Vagina (tissue), 2 donors: ENCODE results near the gene PRPF6. TPM values are rescaled to one million over a fixed set of nuclear protein-coding genes. Genes with fewer than 3 reads are reported as not detected.

Experiments used
- DNase-seq, 2 donors: peaks; one replicate each; pipeline ENCODE4 v3.0.0-alpha.2; 2017; ENCODE audit errors: extremely low spot score in 2 of 2
- H3K27ac ChIP-seq: fragments of 200-600 bp; sonication (generic); one replicate; pipeline ENCODE4 v1.5.1; 2019
- H3K27me3 ChIP-seq: fragments of 200-600 bp; sonication (generic); one replicate; pipeline ENCODE4 v1.5.1; 2019
- H3K36me3 ChIP-seq, 2 donors: fragments of 200-600 bp; sonication (generic); one replicate each; pipeline ENCODE4 v1.5.1; 2017 to 2019
- H3K4me1 ChIP-seq: fragments of 200-600 bp; sonication (generic); one replicate; pipeline ENCODE4 v1.5.1; 2019
- H3K4me3 ChIP-seq, 2 donors: fragments of 200-600 bp; sonication (generic); 1 replicate in 1 of 2; 2 replicates in 1 of 2; pipeline ENCODE4 v1.5.1; 2016 to 2019
- H3K9me3 ChIP-seq: fragments of 200-600 bp; sonication (generic); one replicate; pipeline ENCODE4 v1.5.1; 2019
- POLR2A ChIP-seq, 2 donors: fragments of 450-650 bp; IDR thresholded peaks; one replicate each; pipeline ENCODE4 v1.6.1; 2017; ENCODE audit warnings: antibody characterized with exemption in 2 of 2, mild to moderate bottlenecking in 2 of 2, moderate library complexity in 2 of 2
- POLR2AphosphoS5 ChIP-seq, 2 donors: sonication (generic); formaldehyde crosslinking; IDR thresholded peaks; one replicate each; pipeline ENCODE4 v1.9.0; 2017; ENCODE audit warnings: antibody characterized with exemption in 2 of 2, mild to moderate bottlenecking in 2 of 2, low read depth in 1 of 2; ENCODE audit not compliant: insufficient read depth in 1 of 2
- intact Hi-C: fragments of 100-400 bp; cut with DNase I; formaldehyde crosslinking; loops from one replicate; pipeline ENCODE4 v1.15.1; 2023
- total RNA-seq: library from RNA; depleted of rRNA; stranded (reverse); fragments of >200 nt; gene quantifications from one replicate; pipeline ENCODE4 v1.2.3, GENCODE V29; 2016
- TF ChIP-seq, protein P1 (sequence below), 3 experiments: fragments of 450-650 bp in 2 of 3; fragments of 200-600 bp in 1 of 3; sonication (generic) in 1 of 3; IDR thresholded peaks; one replicate each; pipeline ENCODE4 v1.5.1; 2017 to 2019; ENCODE audit warnings: antibody characterized with exemption in 3 of 3, mild to moderate bottlenecking in 2 of 3, moderate library complexity in 2 of 3

Gene PRPF6
- total RNA-seq, 1 donor from 2014 or later, result 50.6 TPM

- TF ChIP-seq, protein P1, sequence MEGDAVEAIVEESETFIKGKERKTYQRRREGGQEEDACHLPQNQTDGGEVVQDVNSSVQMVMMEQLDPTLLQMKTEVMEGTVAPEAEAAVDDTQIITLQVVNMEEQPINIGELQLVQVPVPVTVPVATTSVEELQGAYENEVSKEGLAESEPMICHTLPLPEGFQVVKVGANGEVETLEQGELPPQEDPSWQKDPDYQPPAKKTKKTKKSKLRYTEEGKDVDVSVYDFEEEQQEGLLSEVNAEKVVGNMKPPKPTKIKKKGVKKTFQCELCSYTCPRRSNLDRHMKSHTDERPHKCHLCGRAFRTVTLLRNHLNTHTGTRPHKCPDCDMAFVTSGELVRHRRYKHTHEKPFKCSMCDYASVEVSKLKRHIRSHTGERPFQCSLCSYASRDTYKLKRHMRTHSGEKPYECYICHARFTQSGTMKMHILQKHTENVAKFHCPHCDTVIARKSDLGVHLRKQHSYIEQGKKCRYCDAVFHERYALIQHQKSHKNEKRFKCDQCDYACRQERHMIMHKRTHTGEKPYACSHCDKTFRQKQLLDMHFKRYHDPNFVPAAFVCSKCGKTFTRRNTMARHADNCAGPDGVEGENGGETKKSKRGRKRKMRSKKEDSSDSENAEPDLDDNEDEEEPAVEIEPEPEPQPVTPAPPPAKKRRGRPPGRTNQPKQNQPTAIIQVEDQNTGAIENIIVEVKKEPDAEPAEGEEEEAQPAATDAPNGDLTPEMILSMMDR (IDR thresholded peaks at IDR 0.05), result peak in 1 of 3 experiments; percentile 29
- TF ChIP-seq POLR2AphosphoS5 (IDR thresholded peaks at IDR 0.05; ENCODE audit: insufficient read depth in 1 of 2, low read depth in 1 of 2), result no peak
- intact Hi-C loops, result no loop called here
- peaks cover 0 to 12% of the 10 kb centered on the region in 2 donors for H3K36me3 ChIP-seq
- no peak overlapping the region for H3K4me3 ChIP-seq
- no peaks in the 10 kb centered on the region for H3K27me3 ChIP-seq
- H3K27ac ChIP-seq, result no peak overlapping the region
- H3K4me1 ChIP-seq, result peaks cover 14% of the 10 kb centered on the region
- no peaks in the 10 kb centered on the region for H3K9me3 ChIP-seq
- DNase-seq, result no peak
Observed at GRCh38 chr20:64069614-64070243, 88.8 kb downstream of the PRPF6 start.

DNA sequence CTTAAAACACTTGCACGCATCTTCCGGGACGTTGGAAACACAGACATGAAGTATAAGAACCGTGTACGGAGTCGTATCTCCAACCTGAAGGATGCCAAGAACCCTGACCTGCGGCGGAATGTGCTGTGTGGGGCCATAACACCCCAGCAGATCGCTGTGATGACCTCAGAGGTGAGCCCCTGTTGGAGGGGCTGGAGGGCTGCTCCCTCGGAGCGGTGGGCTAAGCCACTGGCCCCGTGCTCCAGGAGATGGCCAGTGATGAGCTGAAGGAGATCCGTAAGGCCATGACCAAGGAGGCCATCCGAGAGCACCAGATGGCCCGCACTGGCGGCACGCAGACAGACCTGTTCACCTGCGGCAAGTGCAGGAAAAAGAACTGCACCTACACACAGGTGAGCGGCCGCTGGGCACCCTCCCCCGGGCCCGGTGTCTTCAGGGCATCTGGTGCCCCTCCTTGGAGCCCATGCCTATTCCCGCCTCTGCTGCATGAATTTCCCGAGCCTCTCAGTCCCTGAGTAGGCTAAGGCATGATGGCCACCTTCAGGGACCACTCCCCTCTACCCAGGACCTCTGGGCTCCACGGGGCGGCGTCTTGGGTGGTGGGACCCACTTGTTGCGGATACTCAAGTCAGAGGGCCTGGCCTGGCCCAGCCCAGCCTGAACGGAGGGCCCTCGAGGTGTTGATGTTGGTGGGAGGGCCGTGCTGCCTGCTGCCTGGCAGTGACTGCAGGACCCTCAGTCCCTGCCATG lies 89.5 kb downstream of the PRPF6 start:
- H3K27ac ChIP-seq, result no peak overlapping the region
- no peak for DNase-seq
- H3K9me3 ChIP-seq, result no peaks in the 10 kb centered on the region
- no peak overlapping the region for H3K4me3 ChIP-seq
- intact Hi-C loops, result no loop called here
- TF ChIP-seq POLR2A (IDR thresholded peaks at IDR 0.05) (no peak), POLR2AphosphoS5 (IDR thresholded peaks at IDR 0.05; ENCODE audit: insufficient read depth in 1 of 2, low read depth in 1 of 2) (no peak)
- TF ChIP-seq, protein P1 (IDR thresholded peaks at IDR 0.05), result no peak
- H3K27me3 ChIP-seq, result no peaks in the 10 kb centered on the region
- peaks cover 0 to 12% of the 10 kb centered on the region in 2 donors for H3K36me3 ChIP-seq
- H3K4me1 ChIP-seq, result peaks cover 8% of the 10 kb centered on the region

DNA sequence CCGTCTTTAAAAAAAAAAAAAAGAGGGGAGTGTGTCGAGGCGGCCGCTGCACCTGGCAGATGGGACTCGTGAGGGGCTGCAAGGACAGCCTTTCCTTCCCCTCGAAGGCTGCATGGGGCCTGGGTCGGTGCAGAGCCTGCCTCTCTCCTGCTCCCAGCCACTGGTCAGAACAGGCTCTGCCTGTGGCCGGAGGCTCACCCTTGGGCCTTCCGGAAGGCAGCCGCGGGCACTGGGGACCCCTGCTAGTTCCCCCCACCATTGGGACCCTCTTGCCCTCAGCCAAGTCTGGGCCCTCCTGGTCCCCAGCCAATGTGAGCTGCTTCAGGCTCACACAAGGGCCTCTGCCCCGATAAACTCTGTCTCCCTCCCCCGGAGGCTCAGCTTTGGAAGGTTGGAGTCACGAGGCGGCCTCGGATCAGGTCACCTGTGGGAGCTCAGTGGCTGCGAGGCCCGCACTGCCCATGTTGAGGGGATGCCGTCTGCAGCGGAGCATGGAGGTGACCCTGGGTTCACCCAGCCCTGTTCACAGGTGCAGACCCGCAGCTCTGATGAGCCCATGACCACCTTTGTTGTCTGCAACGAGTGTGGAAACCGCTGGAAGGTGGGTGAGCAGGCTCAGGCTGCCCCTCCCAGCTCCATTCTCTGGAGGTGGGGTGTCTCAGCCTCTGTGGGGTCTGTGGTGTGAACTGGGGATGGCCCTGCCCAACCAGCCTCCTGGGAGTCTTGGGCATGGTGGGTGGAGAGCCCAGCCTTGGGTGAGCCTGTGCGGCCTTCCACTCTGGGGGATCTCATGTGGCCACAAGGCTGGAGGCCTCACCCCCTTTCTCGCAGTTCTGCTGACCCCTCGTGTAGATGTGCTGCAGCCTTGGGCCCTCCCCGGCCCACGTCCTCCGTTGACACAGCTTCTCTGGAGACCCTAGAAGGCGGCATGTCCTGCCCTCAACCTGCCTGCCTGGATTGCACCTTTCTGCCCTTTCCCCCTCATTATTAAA lies 90.7 kb downstream of the PRPF6 start:
- Histone ChIP-seq H3K4me1 (no peaks in the 10 kb centered on the region), H3K27ac (no peak overlapping the region), H3K4me3 (no peak overlapping the region), H3K36me3 (peaks cover 0 to 12% of the 10 kb centered on the region in 2 donors), H3K9me3 (no peaks in the 10 kb centered on the region), H3K27me3 (no peaks in the 10 kb centered on the region)
- intact Hi-C loops, result no loop called here
- TF ChIP-seq POLR2A (IDR thresholded peaks at IDR 0.05), result no peak
- TF ChIP-seq, protein P1 (IDR thresholded peaks at IDR 0.05), result no peak
- TF ChIP-seq POLR2AphosphoS5 (IDR thresholded peaks at IDR 0.05; ENCODE audit: insufficient read depth in 1 of 2, low read depth in 1 of 2), result no peak
- DNase-seq, result no peak

GRCh38 chr20:64072498-64073063 lies 91.6 kb downstream of the PRPF6 start:
- Histone ChIP-seq H3K4me3 (no peak overlapping the region), H3K4me1 (peaks cover 4% of the 10 kb centered on the region), H3K36me3 (peaks cover 0 to 12% of the 10 kb centered on the region in 2 donors), H3K9me3 (no peaks in the 10 kb centered on the region), H3K27ac (no peak overlapping the region), H3K27me3 (no peaks in the 10 kb centered on the region)
- no peak for DNase-seq
- intact Hi-C loops, result no loop called here
- no peak for TF ChIP-seq POLR2AphosphoS5 (IDR thresholded peaks at IDR 0.05; ENCODE audit: insufficient read depth in 1 of 2, low read depth in 1 of 2)
- TF ChIP-seq, protein P1 (IDR thresholded peaks at IDR 0.05), result no peak
- TF ChIP-seq POLR2A (IDR thresholded peaks at IDR 0.05), result no peak
